Inferior parietal cortex (tissue), 1 donor: Measurements from ENCODE around the gene ZSWIM4.
"Not testable (repeated sequence)": the region's sequence is repeated elsewhere in the genome, so short reads cannot be mapped to it uniquely, and the experiment has no call there.

ENCODE experiments used
- DNase-seq: peaks from one replicate; pipeline ENCODE4 v3.0.0-alpha.2; 2016; ENCODE audit errors: extremely low spot score

ZSWIM4 gene

GRCh38 chr19:13849991-13850909, 55.0 kb downstream of the ZSWIM4 start:
- peak; percentile 62 for DNase-seq

- DNase-seq, result no peak
Measured at GRCh38 chr19:13850910-13851733, 55.9 kb downstream of the ZSWIM4 start.

DNA sequence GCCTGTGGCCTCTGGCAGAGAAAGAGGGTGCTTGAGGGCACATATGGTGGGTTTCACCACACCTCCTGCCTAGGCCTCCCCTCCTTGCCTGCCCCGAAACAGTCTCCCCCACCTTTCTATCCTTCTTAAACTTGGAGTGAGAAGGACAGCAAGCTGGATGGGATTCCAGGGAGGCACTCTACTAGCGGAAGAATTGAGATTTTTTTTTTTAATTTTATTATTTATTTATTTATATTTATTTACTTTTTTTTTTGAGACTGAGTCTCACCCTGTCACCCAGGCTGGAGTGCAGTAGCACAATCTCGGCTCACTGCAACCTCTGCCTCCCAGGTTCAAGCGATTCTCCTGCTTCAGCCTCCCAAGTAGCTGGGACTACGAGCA, 56.5 kb downstream of the ZSWIM4 start:
- not testable (repeated sequence) for DNase-seq

DNA sequence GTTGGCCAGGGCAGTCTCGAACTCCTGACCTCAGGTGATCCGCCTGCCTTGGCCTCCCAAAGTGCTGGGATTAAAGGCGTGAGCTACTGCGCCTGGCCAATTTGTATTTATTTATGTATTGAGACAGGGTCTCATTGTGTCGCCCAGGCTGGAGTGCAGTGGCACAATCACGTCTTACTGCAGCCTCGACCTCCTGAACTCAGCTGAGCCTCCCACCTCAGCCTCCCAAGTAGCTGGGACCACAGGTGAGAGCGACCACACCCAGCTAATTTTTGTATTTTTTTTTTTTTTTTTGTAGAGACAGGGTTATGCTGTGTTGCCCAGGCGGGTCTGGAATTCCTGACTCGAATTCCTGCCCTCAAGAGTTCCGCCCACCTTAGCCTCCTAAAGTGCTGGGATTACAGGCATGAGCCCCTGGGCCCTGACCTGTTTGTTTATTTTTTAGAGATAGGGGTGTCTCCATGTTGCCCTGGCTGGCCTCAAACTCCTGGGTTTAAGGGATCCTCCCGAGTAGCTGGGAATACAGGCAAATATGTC, 57.0 kb downstream of the ZSWIM4 start:
- DNase-seq, result not testable (repeated sequence)

DNA sequence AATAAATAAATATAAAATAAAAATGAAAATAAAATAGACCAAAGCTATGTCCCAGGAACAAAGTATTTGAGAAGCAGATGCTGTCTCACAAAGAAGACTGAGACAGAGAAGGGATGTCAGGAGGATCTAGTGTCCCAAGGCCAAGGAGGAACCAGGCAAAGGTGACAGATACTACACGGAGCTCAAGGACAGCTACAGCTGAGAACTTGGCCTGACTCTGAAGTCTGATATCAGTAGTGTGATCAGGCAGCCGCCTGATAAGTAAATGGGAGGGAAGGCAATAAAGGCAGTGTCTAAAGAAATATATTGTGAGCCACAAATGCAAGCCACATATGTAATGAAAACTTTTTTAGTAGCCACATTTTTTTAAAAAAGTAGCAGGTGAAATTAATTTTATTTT, 61.3 kb downstream of the ZSWIM4 start:
- DNase-seq, result no peak

- no peak for DNase-seq
Measured at GRCh38 chr19:13859361-13859880, 64.2 kb downstream of the ZSWIM4 start.

- no peak for DNase-seq
Measured at GRCh38 chr19:13860679-13861391, 65.6 kb downstream of the ZSWIM4 start.

DNA sequence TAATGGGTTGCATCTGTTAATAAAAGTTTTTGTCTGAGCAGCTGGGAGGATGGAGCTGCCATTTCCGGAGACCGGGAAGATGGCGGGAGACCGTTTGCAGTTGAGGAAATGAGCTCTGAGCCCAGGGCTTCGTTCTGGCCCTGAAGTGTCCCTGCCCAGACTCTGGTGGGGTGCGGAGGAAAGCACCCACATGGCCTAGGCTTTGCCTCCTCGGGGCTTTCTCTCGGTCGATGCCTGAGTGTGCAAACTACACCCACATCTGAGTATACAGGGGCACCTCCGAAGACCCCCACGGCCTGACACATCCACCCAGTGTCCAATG, 66.1 kb downstream of the ZSWIM4 start:
- DNase-seq, result no peak

DNA sequence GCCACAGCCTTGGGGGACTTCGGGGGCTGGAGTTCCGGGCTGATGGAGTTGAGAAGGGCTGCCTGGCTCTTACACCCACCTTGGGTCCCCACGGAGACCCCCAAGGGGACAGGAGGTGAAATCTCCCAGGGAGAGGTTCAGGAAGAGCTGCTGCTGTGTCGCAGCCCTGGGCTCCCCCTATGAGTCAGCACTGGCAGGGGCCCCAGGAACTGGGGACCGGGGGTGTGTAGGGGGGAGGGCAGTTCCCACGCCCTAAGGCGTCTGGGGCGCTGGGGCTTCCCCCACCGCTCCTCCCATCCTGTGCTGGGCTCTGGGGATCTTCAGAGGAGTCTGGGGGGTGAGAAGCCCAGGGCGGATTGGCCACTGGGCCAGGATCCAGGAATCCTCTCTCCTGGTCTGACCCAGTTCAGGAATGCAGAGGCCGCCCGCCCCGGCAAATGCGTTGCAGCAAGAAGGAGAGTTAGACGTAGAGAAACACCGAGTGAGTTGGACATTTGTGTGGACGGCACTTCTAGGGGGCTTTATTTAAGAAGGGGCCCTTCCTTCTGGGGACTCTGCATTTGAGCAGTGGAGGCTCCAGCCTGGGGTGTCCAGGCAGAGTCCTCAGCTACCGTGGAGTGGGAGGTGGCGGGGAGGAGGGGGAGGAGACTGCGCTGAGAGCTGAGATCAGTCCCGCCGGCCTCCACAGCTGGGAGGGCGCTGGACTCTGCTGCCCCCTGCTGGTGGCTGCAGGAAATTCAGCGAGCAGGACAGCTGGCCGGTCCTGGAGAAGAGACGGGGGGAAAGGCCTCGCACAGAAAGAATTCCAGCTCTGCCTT, 66.7 kb downstream of the ZSWIM4 start:
- DNase-seq, result peak; percentile 92

GRCh38 chr19:13864046-13864666, 68.9 kb downstream of the ZSWIM4 start:
- no peak for DNase-seq

DNA sequence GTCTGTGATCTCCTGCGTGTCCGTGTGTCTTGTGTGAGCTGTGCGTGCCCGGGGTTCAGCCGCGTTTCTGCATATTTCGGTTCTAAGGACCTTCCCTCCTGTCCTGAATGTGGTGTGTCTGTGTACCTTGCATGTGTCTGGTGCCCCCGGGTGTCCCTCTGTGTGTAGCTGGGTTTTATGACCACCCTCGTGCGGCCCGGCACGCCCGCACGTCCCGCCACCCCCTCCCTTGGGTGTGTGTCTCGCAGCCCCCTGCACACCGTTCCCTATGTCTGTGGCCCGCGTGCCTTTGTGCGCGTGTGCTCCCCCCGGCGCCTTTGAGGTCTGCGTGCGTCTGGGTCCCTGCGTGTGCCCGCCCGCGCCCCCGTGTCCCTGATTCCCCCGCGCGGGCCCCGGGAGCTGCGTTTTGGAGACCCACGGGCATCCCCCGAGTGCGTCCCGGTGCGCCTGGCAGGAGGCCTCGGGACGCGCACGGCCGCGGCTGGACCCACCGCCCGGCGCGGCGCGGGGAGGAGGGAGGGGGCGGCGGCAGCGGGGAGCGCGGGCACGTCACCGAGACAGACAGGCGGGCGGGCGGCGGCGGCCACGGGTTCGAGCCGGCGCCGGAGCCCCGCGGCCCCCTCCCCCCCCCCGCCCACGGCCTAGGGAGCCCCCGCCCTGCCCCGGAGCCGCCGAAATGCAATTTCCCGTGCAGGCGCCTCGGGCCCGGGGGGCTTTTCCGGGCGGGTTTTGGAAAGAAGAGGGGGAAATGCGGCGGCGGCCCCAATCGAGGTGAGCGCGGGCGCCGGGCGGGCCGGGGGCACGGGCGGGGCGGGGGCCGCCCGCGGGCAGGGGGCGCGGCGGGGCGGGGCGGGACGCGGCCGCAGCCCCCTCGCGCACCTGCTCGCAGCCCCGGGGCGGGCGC, 69.7 kb downstream of the ZSWIM4 start:
- no peak for DNase-seq

- no peak for DNase-seq
Measured at GRCh38 chr19:13865571-13866462, 70.6 kb downstream of the ZSWIM4 start.

DNA sequence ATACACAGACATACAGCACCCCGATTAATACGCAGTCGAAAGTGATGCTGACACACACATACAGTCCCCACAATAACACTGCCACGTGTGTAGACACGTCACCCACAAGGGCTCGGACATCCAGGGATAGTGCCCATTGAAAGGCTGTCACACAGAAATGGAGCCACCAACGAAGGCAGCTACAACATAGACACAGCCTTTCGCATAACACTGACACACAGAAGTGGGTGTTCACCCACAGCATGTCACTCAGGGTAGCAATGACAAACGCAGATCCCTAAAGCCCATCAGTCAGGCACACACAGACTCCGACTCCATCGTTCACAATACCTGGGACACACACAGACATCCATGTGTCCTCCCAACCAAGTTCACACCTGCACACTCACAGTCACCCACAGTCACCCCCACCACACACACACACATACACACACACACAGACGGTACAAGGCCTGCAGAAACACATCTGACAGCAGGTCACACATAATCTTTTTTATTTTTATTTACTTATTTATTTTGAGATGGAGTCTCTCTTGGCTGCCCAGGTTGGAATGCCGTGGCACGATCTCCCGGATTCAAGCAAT, 71.3 kb downstream of the ZSWIM4 start:
- no peak for DNase-seq

GRCh38 chr19:13868663-13869062, 73.4 kb downstream of the ZSWIM4 start:
- no peak for DNase-seq

- DNase-seq, result no peak
Measured at GRCh38 chr19:13869281-13869680, 74.0 kb downstream of the ZSWIM4 start.

- no peak for DNase-seq
Measured at GRCh38 chr19:13870873-13871272, 75.6 kb downstream of the ZSWIM4 start.

DNA sequence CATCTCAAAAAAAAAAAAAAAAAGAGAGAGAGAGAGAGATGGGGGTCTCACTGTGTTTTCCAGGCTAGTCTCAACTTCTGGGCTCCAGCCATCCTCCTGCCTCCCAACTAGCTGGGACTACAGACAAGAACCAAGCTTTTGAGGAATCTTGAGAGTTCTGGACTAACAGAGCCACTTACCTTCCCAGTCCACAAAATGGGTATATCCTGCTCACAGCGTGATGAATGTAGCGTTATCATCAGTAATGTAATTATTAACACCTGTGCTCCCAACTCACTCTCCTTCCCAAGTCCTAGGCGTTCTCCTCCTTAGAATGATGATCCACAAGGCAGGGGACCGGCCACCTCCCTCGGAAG, 77.1 kb downstream of the ZSWIM4 start:
- no peak for DNase-seq
